Head of caudate nucleus (tissue), 42 donors: ENCODE results near the gene PTGER4.

ENCODE experiments used
- DNase-seq, 42 donors: peaks; one replicate each; pipeline versions ENCODE4 v3.0.0 to v3.0.0-alpha.2; 2020 to 2021; ENCODE audit warnings: mixed read lengths in 7 of 42
- intact Hi-C: fragments of 100-400 bp; cut with DNase I; formaldehyde crosslinking; loops from one replicate; pipeline ENCODE4 v1.15.0; 2022

The PTGER4 gene

DNA sequence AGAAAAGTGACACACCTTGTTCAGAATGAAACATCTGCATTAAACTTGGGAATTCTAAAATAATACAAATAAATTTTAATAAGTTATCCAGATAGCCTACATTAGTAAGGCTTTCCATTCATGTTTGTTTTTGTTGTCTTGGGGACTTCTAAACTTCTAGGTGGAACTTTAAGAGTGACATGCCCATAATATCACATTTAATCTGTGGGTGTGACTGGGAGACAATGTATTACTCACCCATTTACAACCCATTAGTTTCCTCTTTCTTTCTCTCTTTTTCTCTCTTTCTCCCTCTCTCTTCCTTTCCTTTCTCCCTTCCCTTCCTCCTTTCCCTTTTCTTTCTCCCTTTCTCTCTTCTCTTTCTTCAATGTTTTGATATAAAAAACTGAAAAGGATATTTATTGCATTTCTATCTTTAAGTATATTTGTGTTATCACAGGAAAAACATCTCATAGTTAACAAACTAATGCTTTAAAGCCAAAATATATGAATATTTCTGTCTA is 12.5 kb upstream of the PTGER4 start:
- intact Hi-C loops: no loop called here
- DNase-seq: no peak

GRCh38 chr5:40669606-40670390 is 9.9 kb upstream of the PTGER4 start:
- intact Hi-C loops: no loop called here
- DNase-seq: no peak

GRCh38 chr5:40672425-40672824 is 7.3 kb upstream of the PTGER4 start:
- no peak for DNase-seq
- intact Hi-C loops: no loop called here

GRCh38 chr5:40674661-40675235 is 5.0 kb upstream of the PTGER4 start:
- intact Hi-C loops: no loop called here

GRCh38 chr5:40675396-40676133 is 4.2 kb upstream of the PTGER4 start:
- no peak for DNase-seq
- intact Hi-C loops: no loop called here

More at GRCh38 chr5:40674661-40675235, 5.0 kb upstream of the PTGER4 start:
- DNase-seq: no peak

DNA sequence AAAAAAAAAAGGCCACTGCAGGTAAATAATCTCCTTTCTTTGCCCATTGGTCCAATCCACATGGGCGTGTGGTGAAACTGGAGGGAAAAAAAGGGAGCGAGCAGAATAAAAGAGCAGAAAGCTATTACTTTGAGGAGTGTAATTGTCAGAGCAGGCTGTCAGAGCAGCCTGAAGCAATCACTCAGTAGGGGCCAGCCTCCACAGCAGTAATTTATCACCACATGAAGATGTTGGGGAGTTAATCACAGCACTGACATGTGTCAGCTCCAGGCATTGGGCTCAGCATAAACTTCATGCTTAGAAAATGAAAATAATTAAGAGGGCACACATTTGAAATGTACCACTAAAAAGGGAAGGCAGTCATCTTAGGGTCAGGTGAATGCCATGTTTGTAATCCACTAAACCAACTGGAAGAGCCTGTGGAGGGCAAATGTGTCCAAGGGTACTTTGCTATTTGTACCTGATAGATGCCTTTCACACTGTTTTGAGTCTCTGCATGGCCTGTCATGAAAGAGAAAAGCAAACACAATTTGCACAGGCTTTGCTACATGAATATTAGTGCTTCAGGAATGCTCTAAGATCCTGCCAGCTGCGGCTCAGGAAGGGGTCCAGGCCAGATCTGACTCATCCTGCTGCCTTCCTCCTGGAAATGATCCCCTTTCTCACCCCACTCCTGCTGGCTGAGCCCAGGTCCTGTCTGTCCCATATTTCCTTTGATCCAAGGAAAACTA is 2.9 kb upstream of the PTGER4 start:
- intact Hi-C loops: no loop called here
- no peak for DNase-seq

GRCh38 chr5:40677456-40677855 is 2.3 kb upstream of the PTGER4 start:
- intact Hi-C loops: no loop called here
- no peak for DNase-seq

- no peak for DNase-seq
- intact Hi-C loops: no loop called here
Measured at GRCh38 chr5:40678026-40678425, 1.7 kb upstream of the PTGER4 start.

GRCh38 chr5:40678460-40679147 is 1.1 kb upstream of the PTGER4 start:
- DNase-seq: no peak

GRCh38 chr5:40679148-40679912 is 385 bp upstream of the PTGER4 start:
- peak; percentile 42 to 86 (median 76) for DNase-seq
- intact Hi-C loops: no loop called here

More at GRCh38 chr5:40678460-40679147, 1.1 kb upstream of the PTGER4 start:
- intact Hi-C loops: no loop called here

DNA sequence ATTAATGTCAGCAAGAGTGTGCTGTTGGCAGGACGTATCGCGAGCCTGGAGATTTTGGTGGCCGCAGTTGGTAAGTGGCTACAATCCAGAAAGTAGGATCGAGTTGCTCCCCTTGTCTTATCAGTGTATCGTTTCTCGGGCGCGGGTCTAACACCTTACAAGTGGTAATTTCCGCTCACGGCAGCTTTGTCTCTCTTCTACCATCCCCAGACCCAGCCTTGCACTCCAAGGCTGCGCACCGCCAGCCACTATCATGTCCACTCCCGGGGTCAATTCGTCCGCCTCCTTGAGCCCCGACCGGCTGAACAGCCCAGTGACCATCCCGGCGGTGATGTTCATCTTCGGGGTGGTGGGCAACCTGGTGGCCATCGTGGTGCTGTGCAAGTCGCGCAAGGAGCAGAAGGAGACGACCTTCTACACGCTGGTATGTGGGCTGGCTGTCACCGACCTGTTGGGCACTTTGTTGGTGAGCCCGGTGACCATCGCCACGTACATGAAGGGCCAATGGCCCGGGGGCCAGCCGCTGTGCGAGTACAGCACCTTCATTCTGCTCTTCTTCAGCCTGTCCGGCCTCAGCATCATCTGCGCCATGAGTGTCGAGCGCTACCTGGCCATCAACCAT is 1.1 kb downstream of the PTGER4 start:
- DNase-seq: no peak
- intact Hi-C loops: no loop called here

DNA sequence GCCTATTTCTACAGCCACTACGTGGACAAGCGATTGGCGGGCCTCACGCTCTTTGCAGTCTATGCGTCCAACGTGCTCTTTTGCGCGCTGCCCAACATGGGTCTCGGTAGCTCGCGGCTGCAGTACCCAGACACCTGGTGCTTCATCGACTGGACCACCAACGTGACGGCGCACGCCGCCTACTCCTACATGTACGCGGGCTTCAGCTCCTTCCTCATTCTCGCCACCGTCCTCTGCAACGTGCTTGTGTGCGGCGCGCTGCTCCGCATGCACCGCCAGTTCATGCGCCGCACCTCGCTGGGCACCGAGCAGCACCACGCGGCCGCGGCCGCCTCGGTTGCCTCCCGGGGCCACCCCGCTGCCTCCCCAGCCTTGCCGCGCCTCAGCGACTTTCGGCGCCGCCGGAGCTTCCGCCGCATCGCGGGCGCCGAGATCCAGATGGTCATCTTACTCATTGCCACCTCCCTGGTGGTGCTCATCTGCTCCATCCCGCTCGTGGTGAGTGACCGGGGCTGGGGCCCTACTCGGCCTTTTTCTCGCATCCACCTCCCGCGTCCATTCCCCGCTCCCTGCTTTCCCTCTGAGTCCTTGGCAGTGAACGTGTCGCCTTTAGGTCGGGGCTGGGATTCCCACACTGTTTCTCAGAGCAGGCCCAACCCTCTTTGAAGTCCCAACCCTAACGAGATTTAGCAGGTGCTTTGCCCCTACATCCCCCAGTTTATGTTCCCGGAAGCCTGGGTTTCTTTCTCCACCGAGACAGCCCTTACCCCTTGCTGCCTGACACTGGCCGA is 1.8 kb downstream of the PTGER4 start:
- peak in 8 of 42 donors; percentile 6 to 36 (median 16) for DNase-seq
- intact Hi-C loops: no loop called here

DNA sequence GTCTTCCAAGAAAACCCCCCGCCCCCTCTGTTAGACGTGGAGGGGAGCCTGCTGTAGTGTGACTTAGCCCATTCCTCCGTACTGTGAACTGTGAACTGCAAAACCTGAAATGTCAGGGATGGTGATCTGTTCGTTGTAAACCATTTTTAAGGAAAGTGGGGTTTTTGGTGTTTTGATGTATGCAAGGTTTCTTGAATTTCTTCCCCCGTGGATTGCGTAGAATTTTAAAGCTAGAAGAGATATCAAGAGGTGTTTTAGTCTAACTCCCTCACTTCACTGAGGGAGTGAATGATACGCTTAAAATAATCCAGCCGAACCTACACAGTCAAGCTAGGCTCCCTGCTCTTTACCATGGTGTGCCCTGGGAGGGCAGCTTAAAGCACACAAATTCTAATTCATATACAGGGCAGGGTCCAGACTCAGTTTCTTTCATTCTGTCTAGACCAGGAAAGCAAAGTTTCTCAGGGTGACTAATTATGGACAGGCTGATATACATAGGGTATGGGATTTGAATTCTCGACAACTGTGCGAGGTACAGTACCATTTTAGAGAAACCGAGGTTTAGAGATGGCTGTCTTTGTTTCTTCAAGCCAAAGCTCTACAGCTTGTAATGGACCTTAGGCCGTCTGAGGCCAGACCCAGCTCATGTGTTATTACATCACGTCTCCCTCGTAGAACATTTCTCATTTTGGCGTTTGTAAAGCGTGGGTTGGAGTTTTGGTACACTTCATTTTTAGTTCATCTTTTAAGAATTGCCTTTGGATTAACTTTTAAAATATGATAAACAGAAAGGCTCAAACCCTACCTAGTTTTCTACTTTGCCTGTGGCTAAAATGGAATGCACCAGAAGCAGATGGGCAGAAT is 2.7 kb downstream of the PTGER4 start:
- intact Hi-C loops: no loop called here
- DNase-seq: no peak

DNA sequence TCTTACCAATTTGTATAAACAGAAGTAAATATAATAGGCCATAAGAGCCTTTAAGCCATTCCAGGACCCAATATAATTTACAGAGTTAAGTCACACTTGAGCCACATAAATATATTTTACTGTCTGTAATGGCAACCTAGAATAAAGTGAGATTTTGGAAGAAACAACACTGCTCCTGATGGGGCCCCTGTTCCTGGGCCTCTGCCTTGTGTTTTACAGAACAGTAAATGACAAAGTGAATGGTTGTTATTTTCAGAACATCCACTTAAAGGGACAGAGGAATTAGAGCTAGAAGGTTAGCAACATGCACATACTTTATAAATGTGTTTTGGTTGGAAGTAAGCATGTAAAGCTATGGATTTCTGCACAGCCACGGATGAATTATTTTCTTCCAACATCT is 3.6 kb downstream of the PTGER4 start:
- no peak for DNase-seq
- intact Hi-C loops: no loop called here

DNA sequence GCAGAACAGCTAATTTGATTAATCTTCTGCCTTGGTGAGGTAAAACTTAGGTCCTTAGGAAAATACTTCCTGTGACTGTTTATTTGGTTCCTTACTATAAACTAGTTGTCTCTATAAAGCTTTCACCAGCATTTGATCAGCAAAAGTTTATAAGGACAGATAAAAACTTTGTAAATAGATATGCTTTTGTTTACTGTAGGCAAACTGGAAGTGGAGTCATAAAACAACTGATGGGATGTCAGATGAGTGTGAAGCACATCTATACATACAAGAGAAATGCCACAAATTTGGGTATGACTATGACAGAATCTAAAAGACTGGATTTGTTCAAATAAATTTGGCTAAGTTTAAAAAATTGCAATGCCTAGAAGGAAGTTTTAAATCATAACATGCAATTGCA is 5.5 kb downstream of the PTGER4 start:
- no peak for DNase-seq
- intact Hi-C loops: loop anchor here (5.0 kb wide), 1 partner anchor 738 kb away; no protein-coding TSS in a partner anchor
